Measurements from ENCODE around the gene MORN5. TPM values are rescaled to one million over a fixed set of nuclear protein-coding genes. Genes with fewer than 3 reads are reported as not detected.

MORN5 gene
- polyA plus RNA-seq, 1 experiment = not detected

GRCh38 chr9:122232796-122233306 is 73.1 kb downstream of the MORN5 start:
- POLR2A ChIA-PET = interaction anchor here (0.6 kb wide), 1 partner anchor 93 kb away, joined by 3 read pairs; no protein-coding TSS in a partner anchor
- CTCF ChIA-PET = interaction anchor here (1.0 kb wide), 1 partner anchor 134 kb away, joined by 6 read pairs; no protein-coding TSS in a partner anchor
- H3K4me3 ChIP-seq (ENCODE audit: low read depth, low read length) = no peak overlapping the region
- peaks cover 36% of the 10 kb centered on the region for H3K27me3 ChIP-seq (ENCODE audit: control insufficient read depth, insufficient read depth, low read length)
- no peak for TF ChIP-seq CTCF (IDR thresholded peaks at IDR 0.05; ENCODE audit: low read depth, low read length)
- no peak for DNase-seq (ENCODE audit: low read depth, low spot score)
- H3K27ac ChIP-seq (ENCODE audit: low read depth, low read length) = no peak overlapping the region
- no peaks in the 10 kb centered on the region for H3K9me3 ChIP-seq (ENCODE audit: control insufficient read depth, insufficient read depth, low read length)

DNA sequence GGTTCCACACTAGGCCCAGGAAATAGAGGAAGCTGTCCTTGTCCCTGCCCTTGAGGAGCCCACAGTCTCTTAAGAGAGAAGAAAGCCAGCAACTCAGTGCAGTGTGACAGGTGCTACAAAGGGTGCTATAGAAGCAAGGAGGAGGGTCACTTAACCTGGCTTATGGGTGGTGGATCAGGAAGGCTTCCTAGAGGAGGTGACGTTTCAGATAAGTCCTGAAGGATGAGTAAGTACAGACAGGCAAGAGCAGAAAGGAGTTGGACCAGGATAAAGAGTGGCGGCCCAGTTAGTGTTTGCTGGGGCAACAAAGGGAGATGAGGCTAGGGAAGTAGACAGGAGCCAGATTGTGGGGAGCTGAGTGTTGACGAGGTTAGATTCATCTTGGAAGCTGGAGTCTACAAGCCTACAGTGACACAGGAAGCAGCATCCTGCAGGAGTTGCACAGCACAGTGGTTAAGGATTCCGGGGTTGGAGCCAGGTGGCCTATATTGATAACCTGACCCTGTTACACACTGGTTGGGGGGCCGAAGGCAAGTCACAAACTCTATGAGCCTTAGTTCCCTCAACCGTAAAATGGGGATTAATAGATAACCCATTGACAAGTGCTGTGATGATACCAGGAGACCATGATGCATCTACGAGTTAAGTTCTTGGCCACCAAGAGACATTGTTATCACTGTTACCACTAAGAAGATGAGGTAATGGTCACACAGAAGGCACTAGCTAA is 74.5 kb downstream of the MORN5 start:
- no peak for TF ChIP-seq CTCF (IDR thresholded peaks at IDR 0.05; ENCODE audit: low read depth, low read length)
- Histone ChIP-seq H3K27me3 (ENCODE audit: control insufficient read depth, insufficient read depth, low read length) (peaks cover 29% of the 10 kb centered on the region), H3K9me3 (ENCODE audit: control insufficient read depth, insufficient read depth, low read length) (no peaks in the 10 kb centered on the region), H3K4me3 (ENCODE audit: low read depth, low read length) (no peak overlapping the region), H3K27ac (ENCODE audit: low read depth, low read length) (no peak overlapping the region)
- POLR2A ChIA-PET = no interaction called here
- CTCF ChIA-PET = no interaction called here
- DNase-seq (ENCODE audit: low read depth, low spot score) = no peak

DNA sequence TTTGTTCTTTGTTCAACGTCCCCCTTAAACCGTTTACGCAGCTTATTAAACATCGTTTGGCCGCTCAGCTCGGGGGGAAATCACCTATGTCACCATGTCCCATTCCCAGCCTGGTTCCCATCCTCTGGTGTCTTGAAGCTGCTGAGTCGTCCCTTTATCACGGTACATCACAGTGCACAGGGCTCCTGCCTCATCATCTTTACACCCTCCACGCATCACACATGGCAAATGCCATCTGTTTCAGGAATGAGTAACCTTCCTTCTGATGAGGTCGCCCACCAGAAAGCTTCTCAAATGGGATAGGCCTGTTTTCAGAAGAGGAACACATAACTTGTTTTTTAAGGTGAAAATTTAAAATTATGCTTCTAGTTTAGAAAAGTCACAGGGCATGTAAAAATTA is 77.0 kb downstream of the MORN5 start:
- no peak overlapping the region for H3K4me3 ChIP-seq (ENCODE audit: low read depth, low read length)
- CTCF ChIA-PET = no interaction called here
- POLR2A ChIA-PET = no interaction called here
- peaks cover 10% of the 10 kb centered on the region for H3K27me3 ChIP-seq (ENCODE audit: control insufficient read depth, insufficient read depth, low read length)
- no peak for TF ChIP-seq CTCF (IDR thresholded peaks at IDR 0.05; ENCODE audit: low read depth, low read length)
- no peak overlapping the region for H3K27ac ChIP-seq (ENCODE audit: low read depth, low read length)
- no peaks in the 10 kb centered on the region for H3K9me3 ChIP-seq (ENCODE audit: control insufficient read depth, insufficient read depth, low read length)
- DNase-seq (ENCODE audit: low read depth, low spot score) = no peak

GRCh38 chr9:122239722-122240121 is 80.0 kb downstream of the MORN5 start:
- no peak for DNase-seq (ENCODE audit: low read depth, low spot score)
- ChIA-PET CTCF (no interaction called here), POLR2A (interaction anchor here (0.6 kb wide), 1 partner anchor 18 kb away, joined by 3 read pairs; no protein-coding TSS in a partner anchor)

More at GRCh38 chr9:122239722-122240121, 80.0 kb downstream of the MORN5 start:
- Histone ChIP-seq H3K27me3 (ENCODE audit: control insufficient read depth, insufficient read depth, low read length) (no peaks in the 10 kb centered on the region), H3K9me3 (ENCODE audit: control insufficient read depth, insufficient read depth, low read length) (no peaks in the 10 kb centered on the region), H3K27ac (ENCODE audit: low read depth, low read length) (no peak overlapping the region), H3K4me3 (ENCODE audit: low read depth, low read length) (no peak overlapping the region)
- no peak for TF ChIP-seq CTCF (IDR thresholded peaks at IDR 0.05; ENCODE audit: low read depth, low read length)

Data from AG04450 (cell line).